GM21825 (cell line): Measurements from ENCODE around the gene MANSC4.
"Not testable (repeated sequence)": the region's sequence is repeated elsewhere in the genome, so short reads cannot be mapped to it uniquely, and the experiment has no call there.

Experiments
- ATAC-seq: cut with Tn5 transposase; IDR thresholded peaks from one replicate; pipeline ENCODE4 v1.9.1; 2021; ENCODE audit warnings: mild to moderate bottlenecking, moderate library complexity; ENCODE audit not compliant: unreplicated experiment

MANSC4 gene

DNA sequence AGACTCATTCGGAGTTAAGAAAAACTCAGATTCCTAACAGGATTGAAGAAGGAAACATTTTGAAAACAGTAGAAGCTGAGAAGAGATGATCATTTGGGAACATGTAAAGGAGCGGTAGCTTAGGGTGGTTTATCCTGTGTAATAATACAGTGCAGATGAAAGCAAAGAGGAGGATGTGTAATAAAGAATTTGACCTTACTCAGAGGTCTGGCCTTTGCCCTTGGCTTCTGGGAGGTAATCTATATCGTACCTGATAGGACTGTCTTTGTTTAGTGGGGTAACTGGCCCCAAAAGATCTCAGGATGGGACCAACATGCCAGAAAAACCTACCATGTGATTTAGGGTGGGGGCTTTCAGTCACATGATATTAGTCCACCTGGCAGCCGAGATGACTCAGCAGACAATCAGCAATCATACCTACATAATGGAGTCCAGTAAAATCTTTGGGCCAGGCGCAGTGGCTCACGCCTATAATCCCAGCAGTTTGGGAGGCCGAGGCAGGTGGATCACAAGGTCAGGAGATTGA lies 23.3 kb downstream of the MANSC4 start:
- no peak for ATAC-seq

- ATAC-seq, result no peak
These were observed 25.2 kb downstream of the MANSC4 start for GRCh38 chr12:27754795-27755194.

GRCh38 chr12:27751386-27752047 lies 28.5 kb downstream of the MANSC4 start:
- ATAC-seq, result no peak

DNA sequence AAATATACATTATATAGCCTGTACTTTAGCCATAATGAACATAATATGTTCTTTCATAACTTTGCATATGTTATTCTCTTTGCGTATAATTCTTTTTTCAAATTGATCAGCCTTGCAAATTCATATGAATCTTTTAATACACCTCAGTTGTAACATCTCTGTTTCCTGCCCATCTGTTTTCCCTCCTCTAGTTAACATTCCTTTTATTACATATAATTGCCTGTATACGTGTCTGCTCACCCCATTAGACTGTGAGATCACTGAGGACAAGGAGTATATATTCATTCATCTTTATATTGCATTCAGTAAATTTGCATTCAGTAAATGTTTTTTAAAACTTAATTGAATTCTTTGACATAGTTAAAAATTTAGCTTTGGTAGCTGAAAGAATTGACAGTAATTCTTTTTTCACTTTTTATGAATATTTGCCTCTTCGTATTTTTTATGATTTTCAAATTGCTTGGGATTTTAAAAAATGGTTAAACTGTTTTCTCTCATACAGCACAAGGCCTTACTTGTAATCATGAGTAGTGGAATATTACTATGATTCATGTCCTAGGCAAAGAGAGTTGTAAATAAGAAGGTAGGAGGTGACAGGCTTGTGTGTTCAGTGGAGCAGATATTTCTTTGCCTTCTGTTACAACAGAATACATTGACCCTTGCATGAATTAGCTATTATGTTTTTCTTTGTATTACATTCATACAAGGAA lies 32.8 kb downstream of the MANSC4 start:
- ATAC-seq, result no peak

DNA sequence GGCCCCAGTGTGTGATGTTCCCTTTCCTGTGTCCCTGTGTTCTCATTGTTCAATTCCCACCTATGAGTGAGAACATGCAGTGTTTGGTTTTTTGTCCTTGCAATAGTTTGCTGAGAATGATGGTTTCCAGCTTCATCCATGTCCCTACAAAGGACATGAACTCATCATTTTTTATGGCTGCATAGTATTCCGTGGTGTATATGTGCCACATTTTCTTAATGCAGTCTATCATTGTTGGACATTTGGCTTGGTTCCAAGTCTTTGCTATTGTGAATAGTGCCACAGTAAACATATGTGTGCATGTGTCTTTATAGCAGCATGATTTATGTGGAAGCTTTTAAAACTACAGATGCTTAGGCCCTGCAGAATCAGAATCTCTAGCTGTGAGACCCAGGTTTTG lies 34.3 kb downstream of the MANSC4 start:
- ATAC-seq, result not testable (repeated sequence)

DNA sequence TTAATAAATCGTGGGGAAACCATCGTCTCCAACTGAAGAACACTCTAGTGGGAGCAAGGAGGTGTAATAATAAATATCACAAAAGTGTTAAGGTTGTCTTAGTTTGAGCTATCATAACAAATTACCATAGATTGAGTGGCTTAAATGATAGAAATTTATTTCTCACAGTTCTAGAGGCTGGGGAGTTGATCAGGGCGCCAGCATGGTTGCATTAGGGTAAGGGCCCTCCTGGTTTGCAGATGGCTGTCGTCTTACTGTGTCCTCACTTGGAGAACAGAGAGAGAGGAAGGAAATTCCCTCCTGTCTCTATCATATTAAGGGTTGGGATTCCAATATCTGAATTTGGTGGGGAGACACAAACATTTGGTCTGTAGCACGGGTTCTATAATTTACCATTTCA lies 36.4 kb downstream of the MANSC4 start:
- no peak for ATAC-seq

DNA sequence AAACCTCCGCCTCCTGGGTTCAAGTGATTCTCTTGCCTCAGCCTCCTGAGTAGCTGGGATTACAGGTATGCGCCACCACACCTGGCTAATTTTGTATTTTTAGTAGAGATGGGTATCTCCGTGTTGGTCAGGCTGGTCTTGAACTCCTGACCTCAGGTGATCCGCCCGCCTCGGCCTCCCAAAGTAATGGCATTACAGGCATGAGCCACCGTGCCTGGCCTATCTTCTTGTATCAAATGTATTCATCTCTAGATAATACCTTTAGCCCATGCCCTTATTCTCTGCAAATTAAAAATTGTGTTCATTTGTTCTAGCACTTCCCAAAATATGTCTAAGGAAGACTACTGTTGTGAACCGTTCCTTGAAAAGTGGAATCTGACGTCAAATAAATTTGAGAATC lies 45.7 kb downstream of the MANSC4 start:
- ATAC-seq, result not testable (repeated sequence)

DNA sequence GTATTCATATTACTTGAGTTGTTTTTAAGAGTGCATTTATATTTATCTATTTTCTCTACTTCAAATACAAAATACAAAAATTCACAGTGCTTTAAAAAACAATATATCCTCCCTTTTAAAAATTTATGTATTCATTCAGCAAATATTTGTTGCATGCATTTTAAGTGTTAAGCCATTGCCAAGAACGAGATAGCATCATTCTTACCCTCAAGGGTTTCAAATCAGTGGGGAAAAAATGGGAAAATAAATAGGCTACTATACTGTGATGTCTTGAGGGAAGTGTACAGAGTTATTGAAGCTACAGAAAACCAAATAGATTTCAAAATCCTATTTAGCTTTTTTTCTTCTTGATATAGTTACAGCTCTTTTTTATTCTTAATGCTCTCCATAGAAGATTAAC lies 46.2 kb downstream of the MANSC4 start:
- no peak for ATAC-seq

- no peak for ATAC-seq
These were observed 46.9 kb downstream of the MANSC4 start for GRCh38 chr12:27733052-27733656.

DNA sequence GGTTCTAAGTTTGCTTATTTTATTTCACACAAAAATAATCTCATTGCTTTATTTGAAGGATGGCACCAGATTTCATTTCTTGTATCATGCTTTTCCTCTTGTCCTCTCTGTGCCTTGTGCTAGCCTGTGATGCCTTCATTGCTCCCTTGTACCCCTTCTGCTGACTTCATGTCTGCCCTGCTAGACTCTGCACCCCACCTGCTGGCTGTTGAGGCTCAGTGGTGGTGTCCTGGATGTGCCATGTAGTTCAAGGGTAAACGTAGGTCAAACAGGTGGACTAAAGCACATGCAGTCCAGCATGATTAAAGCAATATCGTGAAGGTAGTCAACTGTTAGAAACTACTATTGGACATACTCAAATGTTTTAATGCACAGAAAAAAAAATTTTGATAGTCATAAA lies 47.8 kb downstream of the MANSC4 start:
- ATAC-seq, result no peak

DNA sequence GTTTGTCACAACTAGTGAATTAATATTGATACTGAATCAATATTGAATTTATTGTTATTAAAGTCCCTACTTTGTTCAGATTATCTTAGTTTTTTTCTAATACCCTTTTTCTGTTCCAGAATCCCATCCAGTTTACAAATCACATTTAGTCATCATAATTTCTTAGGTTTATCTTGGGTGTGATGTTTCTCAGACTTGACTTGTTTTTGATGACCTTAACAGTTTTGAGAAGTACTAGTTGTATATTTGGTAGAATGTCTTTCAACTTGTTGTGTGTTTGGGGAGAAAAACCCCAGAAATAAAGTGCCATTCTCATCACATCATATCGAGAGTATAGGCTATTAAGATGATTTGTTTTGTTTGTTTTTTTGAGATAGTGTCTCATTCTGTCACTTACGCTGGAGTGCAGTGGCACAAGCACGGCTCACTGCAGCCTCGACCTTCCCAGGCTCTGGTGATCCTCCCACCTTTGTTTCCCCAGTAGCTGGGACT lies 49.9 kb downstream of the MANSC4 start:
- no peak for ATAC-seq

- no peak for ATAC-seq
These were observed 56.8 kb downstream of the MANSC4 start for GRCh38 chr12:27723212-27723611.
